GM12872 (cell line): ENCODE results near the gene FUS.

ENCODE experiments used
- TF ChIP-seq, protein P1 (sequence below): IDR thresholded peaks from 3 replicates; pipeline ENCODE4 v1.5.1; 2011; ENCODE audit warnings: low read depth, mild to moderate bottlenecking, low read length, moderate library complexity; ENCODE audit not compliant: insufficient read depth

Gene FUS

DNA sequence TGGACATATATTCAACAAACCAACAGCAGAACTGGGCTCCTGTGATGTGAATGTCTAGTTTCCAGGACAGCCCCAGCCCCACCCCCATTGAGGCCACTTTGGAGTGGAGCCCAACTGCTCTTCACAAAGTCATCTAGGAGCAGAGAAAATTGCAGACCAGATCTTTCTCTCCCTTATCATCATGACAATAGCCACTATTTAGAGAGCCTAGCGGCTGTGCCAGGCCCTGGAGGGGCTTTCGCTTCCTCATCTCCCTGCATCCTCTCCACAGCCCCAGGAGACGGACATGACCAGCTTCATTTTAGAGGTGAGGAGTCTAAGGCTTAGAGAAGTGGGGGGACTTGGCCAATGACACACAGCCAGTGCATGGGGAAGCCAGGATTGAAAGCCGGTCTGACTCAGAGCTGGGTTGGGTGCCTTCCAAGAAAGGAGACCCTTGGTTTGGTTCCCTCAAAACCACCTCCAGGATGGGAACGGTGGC lies 45.8 kb upstream of the FUS start:
- TF ChIP-seq, protein P1, sequence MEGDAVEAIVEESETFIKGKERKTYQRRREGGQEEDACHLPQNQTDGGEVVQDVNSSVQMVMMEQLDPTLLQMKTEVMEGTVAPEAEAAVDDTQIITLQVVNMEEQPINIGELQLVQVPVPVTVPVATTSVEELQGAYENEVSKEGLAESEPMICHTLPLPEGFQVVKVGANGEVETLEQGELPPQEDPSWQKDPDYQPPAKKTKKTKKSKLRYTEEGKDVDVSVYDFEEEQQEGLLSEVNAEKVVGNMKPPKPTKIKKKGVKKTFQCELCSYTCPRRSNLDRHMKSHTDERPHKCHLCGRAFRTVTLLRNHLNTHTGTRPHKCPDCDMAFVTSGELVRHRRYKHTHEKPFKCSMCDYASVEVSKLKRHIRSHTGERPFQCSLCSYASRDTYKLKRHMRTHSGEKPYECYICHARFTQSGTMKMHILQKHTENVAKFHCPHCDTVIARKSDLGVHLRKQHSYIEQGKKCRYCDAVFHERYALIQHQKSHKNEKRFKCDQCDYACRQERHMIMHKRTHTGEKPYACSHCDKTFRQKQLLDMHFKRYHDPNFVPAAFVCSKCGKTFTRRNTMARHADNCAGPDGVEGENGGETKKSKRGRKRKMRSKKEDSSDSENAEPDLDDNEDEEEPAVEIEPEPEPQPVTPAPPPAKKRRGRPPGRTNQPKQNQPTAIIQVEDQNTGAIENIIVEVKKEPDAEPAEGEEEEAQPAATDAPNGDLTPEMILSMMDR, result no peak

DNA sequence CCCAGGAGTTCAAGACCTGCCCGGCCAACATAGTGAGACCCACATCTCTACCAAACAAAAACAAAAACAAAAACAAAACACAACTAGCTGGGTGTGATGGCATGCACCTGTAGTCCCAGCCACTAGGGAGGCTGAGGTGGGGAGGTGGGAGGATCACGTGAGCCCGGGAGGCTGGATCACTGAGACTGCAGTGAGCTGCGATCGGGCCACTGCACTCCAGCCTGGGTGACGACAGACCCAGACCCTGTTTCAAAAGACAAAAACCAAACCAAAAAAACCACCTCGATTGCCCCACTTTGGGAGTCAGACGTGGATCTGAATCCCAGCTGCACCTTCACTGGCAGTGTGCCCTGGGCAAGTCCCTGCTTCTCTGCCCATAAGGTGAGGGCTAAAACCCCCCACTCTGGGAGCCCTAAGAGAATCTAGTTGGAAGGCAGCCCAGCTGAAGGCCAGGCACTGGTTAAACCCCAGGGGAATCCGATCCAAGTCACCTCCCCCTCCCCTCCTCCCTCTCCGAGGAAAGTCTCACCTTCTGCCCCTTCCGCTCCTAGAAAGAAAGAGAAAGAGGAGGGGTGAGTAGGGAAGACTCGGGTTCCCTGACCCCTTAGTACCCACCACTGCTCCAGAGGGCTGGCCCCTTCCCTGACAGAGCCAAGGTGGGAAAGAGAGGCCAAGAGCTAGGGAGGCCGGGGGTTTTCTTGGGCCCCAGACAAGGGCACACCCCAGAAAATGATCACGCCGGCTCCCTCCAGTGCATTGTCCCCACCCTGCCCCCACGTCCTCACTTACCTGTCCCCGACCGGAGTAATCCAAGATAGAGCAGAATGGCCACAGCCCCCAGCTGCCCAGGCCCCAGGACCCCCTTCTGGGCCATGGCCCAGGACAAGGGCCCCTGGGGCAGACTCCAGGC lies 45.1 kb upstream of the FUS start:
- TF ChIP-seq, protein P1, result no peak

DNA sequence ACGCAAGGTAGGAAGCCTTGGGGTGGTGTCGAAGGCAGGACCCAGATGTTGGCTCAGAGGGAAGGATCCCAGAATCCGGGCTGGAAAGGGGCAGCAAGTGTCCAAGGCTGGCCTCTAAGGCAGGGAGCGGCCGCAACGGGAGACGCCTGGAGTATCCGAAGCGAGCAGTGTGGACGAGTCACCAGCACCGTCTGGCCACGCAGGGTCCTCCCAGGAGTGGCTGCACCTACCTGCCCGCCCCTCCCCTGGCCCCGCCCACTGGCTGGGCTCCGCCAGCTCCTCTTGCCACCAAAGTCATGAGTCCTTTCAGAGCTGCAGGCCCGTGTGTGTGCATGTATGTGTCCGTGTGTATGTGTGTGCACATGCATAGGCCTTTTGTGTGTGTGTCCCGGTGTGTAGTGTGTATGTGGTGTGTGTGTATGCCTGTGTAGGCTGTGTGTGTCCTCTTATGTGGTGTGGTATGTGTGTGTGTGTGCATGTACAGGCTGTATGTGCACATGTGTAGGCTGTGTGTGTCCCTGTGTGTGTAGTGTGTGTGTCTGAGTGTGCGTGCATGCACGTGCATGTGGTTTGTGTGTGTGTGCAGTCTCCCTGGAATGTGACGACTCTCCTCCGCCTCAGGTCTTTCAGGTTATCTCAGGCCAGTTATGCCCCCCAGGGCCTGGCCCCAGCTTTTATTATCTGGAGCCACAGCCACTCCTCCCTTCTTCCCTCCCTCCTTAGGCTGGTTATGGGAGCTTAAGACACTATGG lies 44.2 kb upstream of the FUS start, which contains the start of gene PRSS8:
TSS of gene PRSS8 (minus strand) at position 193 of the 752 bp plus-strand sequence. CDS start 229 bp downstream, outside the sequence.
- TF ChIP-seq, protein P1, result no peak

DNA sequence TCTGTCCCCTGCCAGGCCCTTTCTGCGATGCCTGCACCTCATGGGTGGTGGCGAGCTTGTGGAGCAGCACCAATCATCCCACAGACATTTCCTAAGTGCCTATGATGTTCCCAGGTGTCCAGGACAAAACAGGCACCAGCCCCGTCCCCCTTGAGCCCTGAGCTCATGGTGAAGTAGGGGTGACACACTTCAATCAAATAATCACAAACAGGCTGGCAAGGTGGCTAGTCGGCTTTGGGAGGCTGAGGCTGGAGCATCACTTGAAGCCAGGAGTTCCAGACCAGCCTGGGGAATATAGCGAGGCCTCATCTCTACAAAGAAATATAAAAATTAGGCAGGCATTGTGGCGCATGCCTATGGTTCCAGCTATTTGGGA lies 43.7 kb upstream of the FUS start:
- TF ChIP-seq, protein P1, result no peak

DNA sequence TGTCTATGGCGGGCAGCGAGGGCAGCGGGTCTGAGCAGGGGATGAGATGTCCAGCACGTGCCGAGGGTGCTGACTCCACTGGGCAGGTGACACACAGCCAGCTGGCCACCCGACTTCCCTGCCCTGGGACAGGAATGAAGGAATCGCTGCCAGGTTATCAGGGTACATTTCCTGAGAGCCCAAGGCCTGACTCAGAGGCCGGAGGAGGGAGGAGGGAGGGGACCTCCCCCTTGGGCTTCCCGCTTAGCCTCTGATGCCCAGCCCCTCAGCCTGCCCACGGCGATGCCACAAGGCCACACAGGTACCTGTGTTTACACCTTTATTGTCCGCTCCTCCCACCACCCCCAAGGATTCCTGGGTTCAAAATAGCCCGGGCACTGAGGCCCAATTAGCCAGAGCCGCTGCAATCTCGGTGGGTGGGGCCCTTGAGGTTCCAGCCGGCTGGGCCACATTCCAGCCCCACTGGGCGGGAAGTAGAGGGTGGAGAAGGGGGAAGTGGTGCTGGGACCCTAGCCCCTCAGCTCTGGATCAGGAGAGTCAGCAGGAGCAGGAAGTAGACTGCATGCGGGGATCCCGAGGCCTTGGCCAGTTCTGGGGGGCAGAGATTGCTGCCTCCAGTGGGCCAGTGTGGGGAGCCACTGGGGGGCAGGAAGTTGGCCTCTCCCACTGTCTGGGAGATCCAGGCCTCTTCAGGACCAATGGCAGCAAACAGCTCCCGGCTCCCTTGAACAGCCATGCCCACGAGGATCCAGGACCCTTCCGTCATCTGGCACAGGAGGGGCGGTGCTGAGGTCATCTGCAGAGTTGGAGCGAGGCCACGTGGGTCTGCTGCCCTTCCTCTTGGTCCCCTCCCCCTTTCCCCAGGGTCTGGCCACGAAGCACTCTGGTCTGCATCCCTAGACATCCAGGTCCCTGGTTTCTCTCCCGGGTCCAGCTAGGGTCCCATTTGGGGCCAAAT lies 41.0 kb upstream of the FUS start:
- TF ChIP-seq, protein P1, result no peak

DNA sequence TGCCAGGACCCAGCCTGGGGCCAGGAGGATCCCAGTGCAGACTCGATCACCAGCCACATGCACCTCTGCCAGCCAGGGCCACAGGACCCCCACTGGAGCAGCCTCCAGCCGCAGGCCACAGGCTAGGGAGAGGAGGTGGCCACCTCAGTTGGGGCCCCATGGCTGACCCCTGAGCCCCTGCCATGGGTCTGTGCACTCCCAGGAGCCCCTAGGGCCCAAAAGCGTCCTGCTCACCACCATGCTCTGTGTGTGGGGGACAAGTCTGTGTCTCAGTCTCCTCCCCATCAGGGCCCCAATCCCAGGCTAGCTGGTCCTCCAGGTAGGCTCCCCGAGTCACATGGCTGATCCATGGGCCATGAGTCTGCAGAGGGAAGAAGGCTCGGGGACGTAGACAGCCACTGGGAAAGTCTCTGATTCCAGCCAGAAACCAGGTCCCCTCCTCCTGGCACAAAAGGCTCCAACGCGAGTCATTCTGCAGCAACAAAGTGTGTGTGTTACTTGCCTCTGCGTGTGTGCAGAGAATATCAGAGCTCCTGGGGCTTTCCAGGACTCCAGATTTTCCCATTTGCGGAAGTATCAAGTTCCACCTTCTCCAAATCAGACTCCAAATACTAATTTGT lies 38.3 kb upstream of the FUS start:
- TF ChIP-seq, protein P1, result no peak
